Measurements from ENCODE around the gene TMEM187.
A peak's percentile ranks its signal among the peaks of the same experiment; 100 is the strongest.

TMEM187 gene

GRCh38 chrX:154000051-154000450, 27.5 kb downstream of the TMEM187 start:
- DNase-seq (ENCODE audit: low spot score), result peak; percentile 10

- peak; percentile 90 for DNase-seq (ENCODE audit: low spot score)
Observed at GRCh38 chrX:154002215-154002719, 29.7 kb downstream of the TMEM187 start.

GRCh38 chrX:154004315-154004714, 31.8 kb downstream of the TMEM187 start:
- no peak for DNase-seq (ENCODE audit: low spot score)

GRCh38 chrX:154006947-154007346, 34.4 kb downstream of the TMEM187 start:
- DNase-seq (ENCODE audit: low spot score), result no peak

- DNase-seq (ENCODE audit: low spot score), result no peak
Observed at GRCh38 chrX:154008521-154008920, 36.0 kb downstream of the TMEM187 start.

- DNase-seq (ENCODE audit: low spot score), result no peak
Observed at GRCh38 chrX:154010330-154011087, 38.0 kb downstream of the TMEM187 start.

- DNase-seq (ENCODE audit: low spot score), result no peak
Observed at GRCh38 chrX:154011376-154012335, 39.1 kb downstream of the TMEM187 start.

- DNase-seq (ENCODE audit: low spot score), result no peak
Observed at GRCh38 chrX:154012336-154012991, 39.9 kb downstream of the TMEM187 start.

GRCh38 chrX:154013001-154013421, 40.5 kb downstream of the TMEM187 start:
- no peak for DNase-seq (ENCODE audit: low spot score)

GRCh38 chrX:154013614-154014360, 41.2 kb downstream of the TMEM187 start:
- DNase-seq (ENCODE audit: low spot score), result peak; percentile 54

GRCh38 chrX:154014429-154015380, 42.2 kb downstream of the TMEM187 start:
- DNase-seq (ENCODE audit: low spot score), result no peak

- no peak for DNase-seq (ENCODE audit: low spot score)
Observed at GRCh38 chrX:154015581-154016264, 43.2 kb downstream of the TMEM187 start.

- DNase-seq (ENCODE audit: low spot score), result no peak
Observed at GRCh38 chrX:154016366-154017076, 44.0 kb downstream of the TMEM187 start.

- no peak for DNase-seq (ENCODE audit: low spot score)
Observed at GRCh38 chrX:154017766-154018517, 45.4 kb downstream of the TMEM187 start.

GRCh38 chrX:154018518-154019060, 46.0 kb downstream of the TMEM187 start:
- no peak for DNase-seq (ENCODE audit: low spot score)

GRCh38 chrX:154019061-154019621, 46.6 kb downstream of the TMEM187 start:
- peak; percentile 6 for DNase-seq (ENCODE audit: low spot score)
